ENCODE data around the gene NT5C3A. TPM values are rescaled to one million over a fixed set of nuclear protein-coding genes. Genes with fewer than 3 reads are reported as not detected.
"Not testable (repeated sequence)": the region's sequence is repeated elsewhere in the genome, so short reads cannot be mapped to it uniquely, and the experiment has no call there.

NT5C3A gene
- total and polyA plus RNA-seq, 8 donors, result 1.2 to 98.0 (median 20.4) TPM

DNA sequence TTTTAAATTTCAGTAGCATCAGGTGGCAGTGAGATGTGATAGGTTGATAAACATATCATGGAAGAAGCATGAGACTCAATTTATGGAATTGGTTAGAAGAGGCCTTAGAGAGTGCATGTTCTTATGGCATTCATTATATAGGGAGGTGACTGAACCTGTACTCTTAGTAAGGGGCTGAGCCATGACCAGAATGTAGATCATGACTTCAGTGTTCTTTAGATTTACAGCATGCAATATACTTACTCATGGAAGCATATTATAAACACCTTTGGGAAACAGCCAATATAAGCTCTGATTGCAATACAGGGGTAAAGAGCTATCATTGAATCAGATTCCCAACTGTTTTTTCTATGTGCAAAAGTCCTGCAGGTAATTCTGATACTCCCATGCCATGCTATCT, 50.2 kb downstream of the NT5C3A start:
- Histone ChIP-seq H3K36me3 (peaks cover 24 to 56% (median 52%) of the 10 kb centered on the region in 4 donors), H3K4me1 (no peaks in the 10 kb centered on the region), H3K27me3 (no peaks in the 10 kb centered on the region), H3K27ac (no peak overlapping the region), H3K9me3 (no peaks in the 10 kb centered on the region), H3K4me3 (no peak overlapping the region)
- intact Hi-C loops (cut with DNase I; ENCODE audit: low total_unique reads), result no loop called here
- no peak for TF ChIP-seq EP300 (IDR thresholded peaks at IDR 0.05)
- TF ChIP-seq POLR2AphosphoS5 (IDR thresholded peaks at IDR 0.05), result no peak
- no peak for TF ChIP-seq POLR2A (IDR thresholded peaks at IDR 0.05)
- TF ChIP-seq, protein P1, sequence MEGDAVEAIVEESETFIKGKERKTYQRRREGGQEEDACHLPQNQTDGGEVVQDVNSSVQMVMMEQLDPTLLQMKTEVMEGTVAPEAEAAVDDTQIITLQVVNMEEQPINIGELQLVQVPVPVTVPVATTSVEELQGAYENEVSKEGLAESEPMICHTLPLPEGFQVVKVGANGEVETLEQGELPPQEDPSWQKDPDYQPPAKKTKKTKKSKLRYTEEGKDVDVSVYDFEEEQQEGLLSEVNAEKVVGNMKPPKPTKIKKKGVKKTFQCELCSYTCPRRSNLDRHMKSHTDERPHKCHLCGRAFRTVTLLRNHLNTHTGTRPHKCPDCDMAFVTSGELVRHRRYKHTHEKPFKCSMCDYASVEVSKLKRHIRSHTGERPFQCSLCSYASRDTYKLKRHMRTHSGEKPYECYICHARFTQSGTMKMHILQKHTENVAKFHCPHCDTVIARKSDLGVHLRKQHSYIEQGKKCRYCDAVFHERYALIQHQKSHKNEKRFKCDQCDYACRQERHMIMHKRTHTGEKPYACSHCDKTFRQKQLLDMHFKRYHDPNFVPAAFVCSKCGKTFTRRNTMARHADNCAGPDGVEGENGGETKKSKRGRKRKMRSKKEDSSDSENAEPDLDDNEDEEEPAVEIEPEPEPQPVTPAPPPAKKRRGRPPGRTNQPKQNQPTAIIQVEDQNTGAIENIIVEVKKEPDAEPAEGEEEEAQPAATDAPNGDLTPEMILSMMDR (IDR thresholded peaks at IDR 0.05), result no peak
- no peak for DNase-seq

DNA sequence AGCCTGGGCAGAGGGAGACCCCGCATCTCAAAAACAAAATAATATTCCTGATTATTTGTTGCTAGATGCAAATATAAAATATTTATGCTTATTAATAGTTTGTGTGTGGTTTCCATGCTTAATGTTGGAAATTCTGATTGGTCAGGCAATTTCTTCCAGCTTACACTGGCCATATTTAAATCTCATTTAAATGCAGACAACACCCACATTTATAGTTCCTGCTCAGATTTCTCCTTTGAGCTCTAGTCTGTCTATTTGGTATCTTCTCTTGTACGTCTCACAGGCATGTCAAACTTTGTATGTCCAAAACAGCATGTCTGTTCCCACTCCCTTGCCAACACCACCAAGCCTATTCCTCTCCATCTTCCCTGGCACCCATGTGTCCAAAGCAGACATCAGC, 52.8 kb downstream of the NT5C3A start:
- TF ChIP-seq EP300 (IDR thresholded peaks at IDR 0.05) (no peak), POLR2A (IDR thresholded peaks at IDR 0.05) (no peak), POLR2AphosphoS5 (IDR thresholded peaks at IDR 0.05) (no peak)
- TF ChIP-seq, protein P1 (IDR thresholded peaks at IDR 0.05), result no peak
- no peak for DNase-seq
- no peaks in the 10 kb centered on the region for H3K9me3 ChIP-seq
- H3K4me1 ChIP-seq, result no peaks in the 10 kb centered on the region
- no peak overlapping the region for H3K4me3 ChIP-seq
- peaks cover 10 to 46% (median 37%) of the 10 kb centered on the region in 4 donors for H3K36me3 ChIP-seq
- intact Hi-C loops (cut with DNase I; ENCODE audit: low total_unique reads), result no loop called here
- no peak overlapping the region for H3K27ac ChIP-seq
- WGBS, 5 donors, result 89 to 97% (median 92%) methylated on average over 2 of the region's 2 CpGs
- no peaks in the 10 kb centered on the region for H3K27me3 ChIP-seq

DNA sequence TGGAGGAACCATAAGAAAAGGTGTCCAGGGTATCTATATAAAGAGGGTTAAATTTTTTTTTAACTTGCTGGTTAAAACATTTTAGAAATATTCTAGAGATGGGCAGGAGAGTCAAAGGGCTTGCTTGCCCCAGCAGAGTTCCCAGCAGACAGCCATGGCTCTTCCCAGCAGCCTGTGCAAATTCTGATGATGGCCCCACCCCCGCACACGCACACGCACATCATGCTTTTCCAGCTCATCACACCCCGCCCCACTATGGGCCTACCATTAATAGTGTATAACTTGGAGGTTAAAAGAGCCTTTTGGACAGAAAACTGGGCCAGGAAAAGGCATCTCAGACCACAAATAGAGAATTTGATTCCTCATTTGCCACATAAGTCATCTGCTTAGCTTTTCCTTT, 56.9 kb downstream of the NT5C3A start:
- intact Hi-C loops (cut with DNase I; ENCODE audit: low total_unique reads); H3K27me3 ChIP-seq; H3K27ac ChIP-seq; H3K4me1 ChIP-seq; H3K9me3 ChIP-seq; H3K4me3 ChIP-seq; DNase-seq: not testable (repeated sequence)
- 92 to 98% (median 98%) methylated on average over 4 of the region's 4 CpGs for WGBS, 5 donors
- peaks cover 3 to 36% (median 32%) of the 10 kb centered on the region in 4 donors for H3K36me3 ChIP-seq

DNA sequence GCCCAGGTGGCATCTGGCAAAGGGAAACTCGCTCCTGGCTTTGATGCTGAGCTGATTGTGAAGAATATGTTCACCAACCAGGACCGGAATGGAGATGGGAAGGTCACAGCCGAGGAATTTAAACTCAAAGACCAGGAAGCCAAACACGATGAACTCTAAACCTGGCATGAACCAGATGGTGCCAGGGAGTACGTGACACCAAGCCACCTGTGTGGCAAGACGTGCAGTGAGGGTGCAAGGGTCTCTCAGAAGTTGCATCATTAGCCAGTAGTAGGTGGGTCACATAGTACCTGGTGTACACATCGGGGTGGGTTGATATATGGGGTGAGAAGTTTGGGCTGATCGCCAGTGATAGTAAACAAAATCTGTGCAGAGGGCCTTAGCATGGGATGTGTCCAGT, 57.4 kb downstream of the NT5C3A start:
- DNase-seq; H3K27me3 ChIP-seq; H3K27ac ChIP-seq; H3K9me3 ChIP-seq; H3K4me1 ChIP-seq; intact Hi-C loops (cut with DNase I; ENCODE audit: low total_unique reads); H3K4me3 ChIP-seq: not testable (repeated sequence)
- peaks cover 3 to 36% (median 32%) of the 10 kb centered on the region in 4 donors for H3K36me3 ChIP-seq
- 86 to 94% (median 91%) methylated on average over 7 to 8 of the region's 8 CpGs for WGBS, 5 donors

DNA sequence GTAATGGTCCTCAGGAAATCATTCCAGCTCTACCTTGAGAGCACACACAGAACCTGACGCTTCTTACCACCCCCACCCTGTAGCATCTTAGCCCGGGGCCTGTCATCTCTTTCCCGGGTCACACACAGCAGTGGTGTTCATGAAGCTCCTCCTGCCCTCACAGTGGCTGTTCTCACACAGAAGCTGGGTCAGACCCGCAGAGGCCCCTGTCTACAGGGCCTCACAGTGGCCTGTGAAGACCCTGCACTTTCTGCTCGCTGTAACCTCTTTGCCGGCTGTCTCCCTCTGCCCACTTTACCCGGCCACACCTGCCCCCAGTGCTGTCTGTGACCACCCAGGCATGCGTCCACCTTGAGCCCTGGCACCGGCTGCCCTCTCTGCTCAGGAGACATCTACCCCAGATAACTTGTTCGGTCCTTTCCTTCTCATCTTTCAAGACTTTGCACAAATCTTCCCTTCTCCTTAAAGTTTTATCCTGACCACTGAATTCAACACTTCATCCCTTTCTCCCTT, 58.4 kb downstream of the NT5C3A start:
- peaks cover 3 to 36% (median 32%) of the 10 kb centered on the region in 4 donors for H3K36me3 ChIP-seq
- H3K4me3 ChIP-seq; H3K9me3 ChIP-seq; DNase-seq; H3K27me3 ChIP-seq; H3K27ac ChIP-seq; H3K4me1 ChIP-seq; intact Hi-C loops (cut with DNase I; ENCODE audit: low total_unique reads): not testable (repeated sequence)
- WGBS, 5 donors, result 87 to 91% (median 88%) methylated on average over 9 to 10 of the region's 10 CpGs

DNA sequence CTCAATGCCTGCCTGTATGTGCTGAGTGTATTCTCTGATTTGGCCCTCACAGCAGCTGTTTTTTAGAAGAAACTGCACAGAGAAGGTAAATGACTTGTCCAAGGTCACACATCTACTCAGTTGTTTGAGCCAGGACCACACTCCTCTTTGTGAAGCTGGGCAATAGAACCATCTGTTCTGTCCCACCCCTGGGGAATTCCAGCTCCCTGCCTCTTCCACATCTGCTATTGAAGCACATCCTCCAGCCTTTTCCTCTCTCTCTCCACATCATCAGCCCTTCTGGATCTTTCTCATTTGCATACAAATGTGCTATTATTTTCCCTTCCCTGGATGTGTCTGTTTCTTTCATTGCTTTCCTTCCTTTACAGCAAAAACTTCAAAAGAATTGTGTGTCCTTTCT, 59.5 kb downstream of the NT5C3A start:
- H3K4me3 ChIP-seq; intact Hi-C loops (cut with DNase I; ENCODE audit: low total_unique reads); H3K9me3 ChIP-seq; H3K27ac ChIP-seq; H3K27me3 ChIP-seq; DNase-seq: not testable (repeated sequence)
- H3K4me1 ChIP-seq, result peaks cover 9 to 17% (median 12%) of the 10 kb centered on the region in 4 donors
- H3K36me3 ChIP-seq, result peaks cover 3 to 36% (median 32%) of the 10 kb centered on the region in 4 donors

DNA sequence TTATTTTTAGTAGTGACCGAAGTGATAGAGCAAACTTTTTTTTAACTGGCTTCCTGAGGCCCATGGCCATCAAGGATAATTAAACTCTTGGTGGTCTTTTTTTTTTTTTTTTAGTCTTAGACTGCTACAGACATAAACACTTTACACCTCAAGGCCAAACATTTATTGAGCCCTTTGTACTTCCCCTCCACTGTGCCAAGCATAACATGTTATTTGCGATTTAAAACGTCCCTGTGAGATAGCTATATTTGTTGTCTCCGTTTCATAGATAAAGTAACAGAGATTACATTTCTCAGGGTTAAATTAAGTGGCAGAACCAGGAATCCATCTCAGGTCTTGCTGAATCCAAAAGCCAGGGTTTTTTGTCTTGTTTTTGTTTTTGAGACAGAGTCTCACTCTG, 63.2 kb downstream of the NT5C3A start:
- intact Hi-C loops (cut with DNase I; ENCODE audit: low total_unique reads); H3K9me3 ChIP-seq; H3K27me3 ChIP-seq; H3K4me3 ChIP-seq; DNase-seq: not testable (repeated sequence)
- Histone ChIP-seq H3K36me3 (peaks cover 0 to 19% (median 18%) of the 10 kb centered on the region in 4 donors), H3K27ac (peak overlapping the region in 3 of 5 donors; percentile 61 to 73 (median 72)), H3K4me1 (peaks cover 14 to 26% (median 17%) of the 10 kb centered on the region in 4 donors)
- 14 to 35% (median 19%) methylated on average over 4 of the region's 4 CpGs for WGBS, 5 donors

Measured in stomach (tissue), 9 donors.